ENCODE measurements around the gene SETD2. TPM values are rescaled to one million over a fixed set of nuclear protein-coding genes. Genes with fewer than 3 reads are reported as not detected.

The SETD2 gene
- total RNA-seq, 2 experiments from 2014 or later: 87.3 to 87.4 TPM

DNA sequence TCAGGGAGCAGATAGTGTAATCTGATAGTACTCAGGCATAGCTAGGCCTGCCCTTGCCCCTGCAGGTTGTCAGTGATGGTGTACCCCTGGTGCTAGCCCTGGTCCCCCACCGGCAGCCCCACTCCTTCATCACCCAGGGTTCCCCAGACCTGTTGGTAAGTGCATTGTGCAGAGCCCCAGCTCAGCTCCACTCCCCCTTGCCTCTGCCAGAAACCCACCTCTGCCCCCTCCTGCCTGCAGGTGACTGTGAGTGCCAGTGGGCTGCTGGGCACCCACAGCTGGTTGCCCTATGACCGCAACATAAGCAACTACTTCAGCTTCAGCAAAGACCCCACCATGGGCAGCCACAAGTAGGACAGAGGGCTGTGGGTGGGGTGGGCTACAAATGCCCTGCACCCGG is 156.9 kb downstream of the SETD2 start:
- DNase-seq (peak in 1 of 14 experiments; percentile 1), ATAC-seq (ENCODE audit: poor library complexity) (no peak)
- Mint-ChIP-seq H3K27ac (peak overlapping the region; percentile 17), H3K4me3 (no peak overlapping the region), H3K27me3 (no peaks in the 10 kb centered on the region), H3K9me3 (no peaks in the 10 kb centered on the region), H3K4me1 (ENCODE audit: low read depth) (peaks cover 9% of the 10 kb centered on the region), H3K36me3 (ENCODE audit: low read depth) (peaks cover 43% of the 10 kb centered on the region)
- ChIA-PET CTCF (interaction anchor here (0.5 to 1.3 kb wide), 2 partner anchors 84 to 468 kb away, joined by 3 read pairs; no protein-coding TSS in a partner anchor), POLR2A (interaction anchor here (2.5 kb wide), 1 partner anchor 28 kb away, joined by 8 read pairs; the partner anchor contains the start of gene NBEAL2)
- H3K9me3 ChIP-seq (ENCODE audit: control insufficient read depth in 1 of 2, insufficient read depth in 1 of 2, low read length in 2 of 2): no peaks in the 10 kb centered on the region
- H3K27me3 ChIP-seq (ENCODE audit: control insufficient read depth in 1 of 2, insufficient read depth in 2 of 2, low read length in 2 of 2): no peaks in the 10 kb centered on the region
- H3K36me3 ChIP-seq (ENCODE audit: insufficient read depth, low read length): peaks cover 69% of the 10 kb centered on the region
- no peak for TF ChIP-seq CTCF (IDR thresholded peaks at IDR 0.05)
- H3K27ac ChIP-seq (ENCODE audit: low read depth in 1 of 2, low read length in 2 of 2): no peak overlapping the region
- intact Hi-C loops (cut with DNase I, micrococcal nuclease): no loop called here
- peaks cover 11% of the 10 kb centered on the region for H3K4me1 ChIP-seq (ENCODE audit: insufficient read depth, low read length)
- no peak overlapping the region for H3K4me3 ChIP-seq (ENCODE audit: low read length)

DNA sequence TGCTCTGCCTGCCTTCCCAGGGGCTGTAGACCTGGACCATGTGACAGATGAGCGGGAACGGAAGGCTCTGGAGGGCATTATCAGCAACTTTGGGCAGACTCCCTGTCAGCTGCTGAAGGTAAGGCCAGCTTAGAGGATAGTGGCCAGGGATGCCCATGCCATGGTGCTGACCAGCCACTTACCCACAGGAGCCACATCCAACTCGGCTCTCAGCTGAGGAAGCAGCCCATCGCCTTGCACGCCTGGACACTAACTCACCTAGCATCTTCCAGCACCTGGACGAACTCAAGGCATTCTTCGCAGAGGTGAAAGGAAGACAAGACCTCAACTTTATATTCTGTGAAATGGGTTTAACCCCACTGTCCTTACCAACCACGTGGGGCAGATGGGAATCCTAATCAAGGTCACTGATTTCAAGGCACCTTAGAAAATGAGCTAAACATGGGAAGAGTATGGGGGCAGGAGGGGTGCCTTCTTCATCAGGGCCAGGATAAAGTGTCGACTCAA is 157.7 kb downstream of the SETD2 start:
- Histone ChIP-seq H3K36me3 (ENCODE audit: insufficient read depth, low read length) (peaks cover 77% of the 10 kb centered on the region), H3K27ac (ENCODE audit: low read depth in 1 of 2, low read length in 2 of 2) (no peak overlapping the region), H3K9me3 (ENCODE audit: control insufficient read depth in 1 of 2, insufficient read depth in 1 of 2, low read length in 2 of 2) (no peaks in the 10 kb centered on the region), H3K4me3 (ENCODE audit: low read length) (no peak overlapping the region), H3K4me1 (ENCODE audit: insufficient read depth, low read length) (peaks cover 12% of the 10 kb centered on the region), H3K27me3 (ENCODE audit: control insufficient read depth in 1 of 2, insufficient read depth in 2 of 2, low read length in 2 of 2) (no peaks in the 10 kb centered on the region)
- DNase-seq: peak in 1 of 14 experiments; percentile 2
- CTCF ChIA-PET: interaction anchor here (1.3 kb wide), 1 partner anchor 83 kb away, joined by 3 read pairs; no protein-coding TSS in a partner anchor
- Mint-ChIP-seq H3K27ac (peak overlapping the region; percentile 17), H3K9me3 (no peaks in the 10 kb centered on the region), H3K27me3 (no peaks in the 10 kb centered on the region), H3K36me3 (ENCODE audit: low read depth) (peaks cover 50% of the 10 kb centered on the region), H3K4me3 (no peak overlapping the region), H3K4me1 (ENCODE audit: low read depth) (peaks cover 9% of the 10 kb centered on the region)
- intact Hi-C loops (cut with DNase I, micrococcal nuclease): no loop called here
- ATAC-seq (ENCODE audit: poor library complexity): no peak
- POLR2A ChIA-PET: interaction anchor here (2.5 kb wide), 1 partner anchor 27 kb away, joined by 8 read pairs; the partner anchor contains the start of gene NBEAL2
- no peak for TF ChIP-seq CTCF (IDR thresholded peaks at IDR 0.05)

DNA sequence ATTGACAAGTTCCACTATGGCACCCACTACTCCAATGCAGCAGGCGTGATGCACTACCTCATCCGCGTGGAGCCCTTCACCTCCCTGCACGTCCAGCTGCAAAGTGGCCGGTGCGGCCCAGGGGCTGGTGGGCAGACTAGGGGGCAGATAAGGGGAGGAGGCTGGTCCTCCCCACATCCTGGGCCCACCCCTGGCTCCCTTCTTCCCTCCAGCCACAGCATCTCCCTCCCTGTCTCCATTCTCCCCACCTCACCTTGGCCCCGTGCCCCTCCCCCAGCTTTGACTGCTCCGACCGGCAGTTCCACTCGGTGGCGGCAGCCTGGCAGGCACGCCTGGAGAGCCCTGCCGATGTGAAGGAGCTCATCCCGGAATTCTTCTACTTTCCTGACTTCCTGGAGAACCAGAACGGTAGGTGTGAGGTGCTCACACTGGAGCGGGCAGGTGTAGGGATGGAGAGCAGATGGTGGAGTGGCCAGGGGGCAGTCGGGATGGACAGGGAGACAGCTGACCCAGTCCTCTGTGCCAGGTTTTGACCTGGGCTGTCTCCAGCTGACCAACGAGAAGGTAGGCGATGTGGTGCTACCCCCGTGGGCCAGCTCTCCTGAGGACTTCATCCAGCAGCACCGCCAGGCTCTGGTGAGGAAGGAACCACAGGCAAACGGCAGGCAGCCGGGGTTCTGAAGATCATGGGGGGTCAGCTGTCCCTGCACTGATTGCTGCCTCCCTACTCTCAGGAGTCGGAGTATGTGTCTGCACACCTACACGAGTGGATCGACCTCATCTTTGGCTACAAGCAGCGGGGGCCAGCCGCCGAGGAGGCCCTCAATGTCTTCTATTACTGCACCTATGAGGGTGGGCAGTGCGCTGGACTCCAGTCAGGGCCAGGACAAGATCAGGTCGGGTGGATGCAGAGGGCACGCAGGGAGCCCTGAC is 158.4 kb downstream of the SETD2 start:
- H3K9me3 ChIP-seq (ENCODE audit: control insufficient read depth in 1 of 2, insufficient read depth in 1 of 2, low read length in 2 of 2): no peaks in the 10 kb centered on the region
- Mint-ChIP-seq H3K27me3 (no peaks in the 10 kb centered on the region), H3K9me3 (no peaks in the 10 kb centered on the region), H3K27ac (peak overlapping the region; percentile 17), H3K4me1 (ENCODE audit: low read depth) (peaks cover 6% of the 10 kb centered on the region), H3K4me3 (no peak overlapping the region), H3K36me3 (ENCODE audit: low read depth) (peaks cover 51% of the 10 kb centered on the region)
- intact Hi-C loops (cut with DNase I, micrococcal nuclease): no loop called here
- ChIA-PET POLR2A (interaction anchor here (2.5 kb wide), 1 partner anchor 26 kb away, joined by 8 read pairs; the partner anchor contains the start of gene NBEAL2), CTCF (no interaction called here)
- H3K4me1 ChIP-seq (ENCODE audit: insufficient read depth, low read length): peaks cover 12% of the 10 kb centered on the region
- ATAC-seq (ENCODE audit: poor library complexity) (no peak), DNase-seq (peak in 1 of 14 experiments; percentile 1)
- no peaks in the 10 kb centered on the region for H3K27me3 ChIP-seq (ENCODE audit: control insufficient read depth in 1 of 2, insufficient read depth in 2 of 2, low read length in 2 of 2)
- TF ChIP-seq CTCF (IDR thresholded peaks at IDR 0.05): no peak
- no peak overlapping the region for H3K27ac ChIP-seq (ENCODE audit: low read depth in 1 of 2, low read length in 2 of 2)
- H3K36me3 ChIP-seq (ENCODE audit: insufficient read depth, low read length): peaks cover 84% of the 10 kb centered on the region
- no peak overlapping the region for H3K4me3 ChIP-seq (ENCODE audit: low read length)

All from CD4-positive, alpha-beta T cell (primary cell).